Choroid plexus epithelial cell (primary cell): ENCODE data around the gene CCR9.

Experiments used
- DNase-seq: peaks from one replicate; pipeline ENCODE4 v3.0.0-alpha.2; 2010; ENCODE audit warnings: low read depth
- H3K4me3 ChIP-seq: 2 replicates; pipeline ENCODE4 v1.5.1; 2011; ENCODE audit warnings: low read depth, mild to moderate bottlenecking, control low read depth, low read length, moderate library complexity
- CTCF ChIP-seq: conservative IDR thresholded peaks from 2 replicates; pipeline ENCODE4 v1.5.1; 2011; ENCODE audit warnings: low read depth, mild to moderate bottlenecking, control low read depth, inconsistent platforms, low read length, moderate library complexity

The CCR9 gene

GRCh38 chr3:45946875-45947274 is 60.5 kb downstream of the CCR9 start:
- TF ChIP-seq CTCF, result no peak
- H3K4me3 ChIP-seq, result no peak overlapping the region
- DNase-seq, result no peak

- no peak for TF ChIP-seq CTCF
- H3K4me3 ChIP-seq, result no peak overlapping the region
- peak; percentile 21 for DNase-seq
Measured at GRCh38 chr3:45947361-45947760, 61.0 kb downstream of the CCR9 start.

- no peak overlapping the region for H3K4me3 ChIP-seq
- no peak for TF ChIP-seq CTCF
- DNase-seq, result no peak
Measured at GRCh38 chr3:45948311-45948781, 62.0 kb downstream of the CCR9 start.

GRCh38 chr3:45948881-45949280 is 62.5 kb downstream of the CCR9 start:
- no peak overlapping the region for H3K4me3 ChIP-seq
- no peak for DNase-seq
- no peak for TF ChIP-seq CTCF

- no peak for TF ChIP-seq CTCF
- DNase-seq, result no peak
Measured at GRCh38 chr3:45949432-45949831, 63.1 kb downstream of the CCR9 start.

GRCh38 chr3:45950131-45950530 is 63.8 kb downstream of the CCR9 start:
- no peak for TF ChIP-seq CTCF
- no peak overlapping the region for H3K4me3 ChIP-seq
- DNase-seq, result no peak

More at GRCh38 chr3:45949432-45949831, 63.1 kb downstream of the CCR9 start:
- H3K4me3 ChIP-seq, result no peak overlapping the region
